OCI-LY1 (cell line): ENCODE results near the gene PRELID2.

ENCODE experiments used
- H2AFZ ChIP-seq: fragments of 200-600 bp; sonication (generic), shearing (Covaris generic); 2 replicates; pipeline ENCODE4 v1.6.0; 2014; ENCODE audit warnings: antibody characterized with exemption, mild to moderate bottlenecking, low read length
- H3F3A ChIP-seq: fragments of 200-600 bp; sonication (generic), shearing (Covaris generic); 2 replicates; pipeline ENCODE4 v1.6.0; 2014; ENCODE audit warnings: mild to moderate bottlenecking, antibody characterized with exemption, low read length, moderate library complexity; ENCODE audit not compliant: insufficient read depth
- H3K27ac ChIP-seq: fragments of 200-600 bp; sonication (generic); 2 replicates; pipeline ENCODE4 v1.5.1; 2014; ENCODE audit warnings: low read length, mixed run types, mild to moderate bottlenecking, low read depth; ENCODE audit not compliant: poor library complexity, severe bottlenecking
- H3K27me3 ChIP-seq: fragments of 200-600 bp; sonication (generic); 2 replicates; pipeline ENCODE4 v1.6.0; 2014; ENCODE audit warnings: antibody characterized with exemption, mild to moderate bottlenecking, low read length, moderate library complexity; ENCODE audit not compliant: insufficient read depth
- H3K36me3 ChIP-seq: fragments of 200-600 bp; sonication (generic); 2 replicates; pipeline ENCODE4 v1.6.1; 2014; ENCODE audit warnings: mild to moderate bottlenecking, antibody characterized with exemption, low read length, moderate library complexity, mixed read lengths; ENCODE audit not compliant: insufficient read depth
- H3K4me1 ChIP-seq: fragments of 200-600 bp; sonication (generic); 2 replicates; pipeline ENCODE4 v1.5.1; 2014; ENCODE audit warnings: mild to moderate bottlenecking, low read length, moderate library complexity; ENCODE audit not compliant: insufficient read depth, severe bottlenecking
- H3K4me2 ChIP-seq: fragments of 200-600 bp; sonication (generic), shearing (Covaris generic); 2 replicates; pipeline ENCODE4 v1.6.1; 2014; ENCODE audit warnings: low read length
- H3K4me3 ChIP-seq: fragments of 200-600 bp; sonication (generic); 2 replicates; pipeline ENCODE4 v1.5.1; 2014; ENCODE audit warnings: low read length, low read depth, mild to moderate bottlenecking, mixed read lengths; ENCODE audit not compliant: poor library complexity, severe bottlenecking
- H3K79me2 ChIP-seq: fragments of 200-600 bp; shearing (Covaris generic); 2 replicates; pipeline ENCODE4 v1.6.1; 2016; ENCODE audit warnings: mixed run types, low read length, mixed read lengths; ENCODE audit not compliant: insufficient read depth
- H3K9ac ChIP-seq: fragments of 200-600 bp; sonication (generic), shearing (Covaris generic); 2 replicates; pipeline ENCODE4 v1.6.1; 2014; ENCODE audit warnings: mild to moderate bottlenecking, low read length, mixed read lengths
- H3K9me2 ChIP-seq: fragments of 200-600 bp; sonication (generic), shearing (Covaris generic); 2 replicates; pipeline ENCODE4 v1.6.1; 2014; ENCODE audit warnings: low read depth, mild to moderate bottlenecking, low read length, mixed read lengths
- H3K9me3 ChIP-seq: fragments of 200-600 bp; shearing (Covaris generic); 2 replicates; pipeline ENCODE4 v1.6.1; 2014; ENCODE audit warnings: low read length, mixed read lengths
- H4K20me1 ChIP-seq: fragments of 200-600 bp; sonication (generic), shearing (Covaris generic); 2 replicates; pipeline ENCODE4 v1.6.0; 2016; ENCODE audit warnings: mild to moderate bottlenecking, low read length; ENCODE audit not compliant: insufficient read depth
- CTCF ChIP-seq: fragments of 200-600 bp; sonication (generic), shearing (Covaris generic); IDR thresholded peaks from 2 replicates; pipeline ENCODE4 v1.5.1; 2017; ENCODE audit warnings: mild to moderate bottlenecking, antibody characterized with exemption, low read length, moderate library complexity, mixed read lengths
- EZH2 ChIP-seq: fragments of 200-600 bp; sonication (generic), shearing (Covaris generic); IDR thresholded peaks from 2 replicates; pipeline ENCODE4 v1.8.0; 2017; ENCODE audit warnings: borderline replicate concordance, mixed run types, mild to moderate bottlenecking, antibody characterized with exemption, low read length, moderate library complexity, mixed read lengths

The PRELID2 gene

GRCh38 chr5:145854651-145855258, 19.6 kb upstream of the PRELID2 start:
- no peaks in the 10 kb centered on the region for H4K20me1 ChIP-seq
- no peak overlapping the region for H3K4me2 ChIP-seq
- H3K4me3 ChIP-seq, result no peak overlapping the region
- no peak for TF ChIP-seq CTCF
- TF ChIP-seq EZH2, result no peak
- no peak overlapping the region for H2AFZ ChIP-seq
- no peaks in the 10 kb centered on the region for H3K79me2 ChIP-seq
- no peaks in the 10 kb centered on the region for H3K36me3 ChIP-seq
- H3K9ac ChIP-seq, result no peak overlapping the region
- H3F3A ChIP-seq, result no peaks in the 10 kb centered on the region
- H3K27me3 ChIP-seq, result no peaks in the 10 kb centered on the region
- H3K9me3 ChIP-seq, result no peaks in the 10 kb centered on the region
- no peaks in the 10 kb centered on the region for H3K9me2 ChIP-seq
- no peaks in the 10 kb centered on the region for H3K4me1 ChIP-seq
- H3K27ac ChIP-seq, result no peak overlapping the region

DNA sequence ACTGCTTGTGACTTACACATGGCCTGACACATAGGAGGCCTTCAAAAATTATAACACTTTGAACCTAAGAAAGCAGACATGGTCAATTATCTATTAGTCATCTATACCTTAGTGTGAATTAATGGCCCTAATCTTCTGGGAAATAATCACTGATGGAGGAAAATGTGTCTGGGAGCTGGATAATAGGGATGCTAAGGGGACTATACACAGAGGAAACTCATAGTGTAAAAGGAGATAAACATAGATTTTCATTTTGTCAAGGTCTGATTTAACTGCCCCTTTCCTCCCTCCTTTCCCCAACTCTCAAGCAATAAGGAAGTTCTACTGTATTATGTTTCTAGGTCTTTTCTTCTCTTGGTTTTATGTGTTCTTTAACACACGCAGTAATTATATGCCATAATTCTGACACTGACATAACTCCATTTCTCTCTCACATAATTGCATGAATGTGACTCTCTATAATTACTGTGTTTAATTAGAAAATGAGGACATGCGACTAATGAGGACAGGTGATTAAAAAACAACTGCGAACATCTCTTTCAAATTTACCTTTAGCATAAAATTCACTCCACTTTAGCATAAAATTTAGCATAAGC, 18.7 kb upstream of the PRELID2 start:
- Histone ChIP-seq H2AFZ (no peak overlapping the region), H3K36me3 (no peaks in the 10 kb centered on the region), H3K9me2 (no peaks in the 10 kb centered on the region), H3K27me3 (no peaks in the 10 kb centered on the region), H3F3A (no peaks in the 10 kb centered on the region), H3K4me1 (no peaks in the 10 kb centered on the region), H3K4me3 (no peak overlapping the region), H3K4me2 (no peak overlapping the region), H3K9ac (no peak overlapping the region), H3K79me2 (no peaks in the 10 kb centered on the region), H4K20me1 (no peaks in the 10 kb centered on the region), H3K9me3 (no peaks in the 10 kb centered on the region), H3K27ac (no peak overlapping the region)
- TF ChIP-seq CTCF, result no peak
- no peak for TF ChIP-seq EZH2

- no peaks in the 10 kb centered on the region for H4K20me1 ChIP-seq
- H3K79me2 ChIP-seq, result no peaks in the 10 kb centered on the region
- no peak overlapping the region for H3K4me3 ChIP-seq
- no peaks in the 10 kb centered on the region for H3K27me3 ChIP-seq
- no peak overlapping the region for H2AFZ ChIP-seq
- no peaks in the 10 kb centered on the region for H3F3A ChIP-seq
- H3K9me3 ChIP-seq, result no peaks in the 10 kb centered on the region
- H3K36me3 ChIP-seq, result no peaks in the 10 kb centered on the region
- TF ChIP-seq CTCF (no peak), EZH2 (no peak)
- H3K9ac ChIP-seq, result no peak overlapping the region
- no peak overlapping the region for H3K27ac ChIP-seq
- no peak overlapping the region for H3K4me2 ChIP-seq
- no peaks in the 10 kb centered on the region for H3K9me2 ChIP-seq
- no peaks in the 10 kb centered on the region for H3K4me1 ChIP-seq
Observed at GRCh38 chr5:145852990-145853389, 17.8 kb upstream of the PRELID2 start.
